GM12878 (cell line): Measurements from ENCODE around the gene BTBD9. TPM values are rescaled to one million over a fixed set of nuclear protein-coding genes. Genes with fewer than 3 reads are reported as not detected.

ENCODE experiments used
- ATAC-seq: fragments of 200-7000 bp; cut with Tn5 transposase; 3 replicates; pipeline ENCODE4 v1.9.1; 2020; ENCODE audit warnings: mild to moderate bottlenecking, moderate library complexity
- BruUV-seq: library from RNA; stranded (reverse); fragments of 400-500 nt; replicated peaks from 2 replicates; lab custom pipeline; 2021; lab: Mats Ljungman, UMichigan
- CTCF ChIA-PET: fragments of 300-600 bp; sonication (Branson Sonifier 250); formaldehyde crosslinking; extraction: SDS; loops from one replicate; lab custom pipeline; 2021; ENCODE audit warnings: inconsistent platforms; lab: Yijun Ruan, JAX
- POLR2A ChIA-PET: fragments of 350-600 bp; formaldehyde crosslinking; extraction: SDS; loops from one replicate; lab custom pipeline; 2021; ENCODE audit warnings: inconsistent platforms; lab: Charles Lee
- RAD21 ChIA-PET: fragments of 300-600 bp; sonication (Branson Sonifier 250); formaldehyde crosslinking; loops from one replicate; lab custom pipeline; 2023; ENCODE audit warnings: antibody characterized with exemption; ENCODE audit not compliant: unreplicated experiment; lab: Charles Lee
- SMC1A ChIA-PET: fragments of 300-600 bp; sonication (Branson Sonifier 250); formaldehyde crosslinking; loops from one replicate; lab custom pipeline; 2023; ENCODE audit not compliant: unreplicated experiment, uncharacterized antibody; lab: Charles Lee
- DNase-seq: peaks from one replicate; pipeline ENCODE4 v3.0.0-alpha.2; 2011; ENCODE audit warnings: low read depth, low spot score
- FAIRE-seq: peaks from 3 replicates; lab custom pipeline; 2011; peaks lifted over from hg19 to GRCh38; lab: Jason Lieb, UNC
- H2AFZ ChIP-seq: 2 replicates; pipeline ENCODE4 v1.6.0; 2011; ENCODE audit warnings: low read depth, low read length, control low read depth; ENCODE audit not compliant: control insufficient read depth
- H3K27ac ChIP-seq: 2 replicates; pipeline ENCODE4 v1.5.1; 2011; ENCODE audit warnings: control low read depth; ENCODE audit not compliant: control insufficient read depth, insufficient read depth
- H3K27me3 ChIP-seq, 2 experiments: replicated peaks in 1 of 2; 2 replicates each; pipeline versions ENCODE4 v1.6.0 to v1.6.1; 2011; ENCODE audit warnings: low read length in 1 of 2; ENCODE audit not compliant: control insufficient read depth in 2 of 2, insufficient read depth in 2 of 2
- H3K36me3 ChIP-seq, 2 experiments: 2 replicates each; pipeline ENCODE4 v1.5.1; 2011; ENCODE audit warnings: low read length in 1 of 2; ENCODE audit not compliant: control insufficient read depth in 2 of 2, insufficient read depth in 2 of 2
- H3K4me1 ChIP-seq: 2 replicates; pipeline ENCODE4 v1.6.1; 2011; ENCODE audit warnings: mild to moderate bottlenecking, low read length, moderate library complexity, mixed read lengths; ENCODE audit not compliant: control insufficient read depth, insufficient read depth
- H3K4me2 ChIP-seq: 2 replicates; pipeline ENCODE4 v1.6.0; 2011; ENCODE audit warnings: control low read depth; ENCODE audit not compliant: control insufficient read depth, insufficient read depth
- H3K4me3 ChIP-seq: fragments of 200-600 bp; sonication (generic); 2 replicates; pipeline ENCODE4 v1.5.1; 2016
- H3K79me2 ChIP-seq: 2 replicates; pipeline ENCODE4 v1.6.0; 2011; ENCODE audit warnings: low read length; ENCODE audit not compliant: control insufficient read depth, insufficient read depth
- H3K9ac ChIP-seq: 2 replicates; pipeline ENCODE4 v1.8.0; 2011; ENCODE audit warnings: low read length, control low read depth, mixed read lengths; ENCODE audit not compliant: control insufficient read depth, insufficient read depth
- H3K9me3 ChIP-seq: replicated peaks from 3 replicates; pipeline ENCODE4 v1.5.1; 2011; ENCODE audit warnings: mild to moderate bottlenecking, low read length; ENCODE audit not compliant: control insufficient read depth, insufficient read depth
- H4K20me1 ChIP-seq: 2 replicates; pipeline ENCODE4 v1.6.0; 2011; ENCODE audit not compliant: control insufficient read depth, insufficient read depth
- ATF7 ChIP-seq: fragments of 450-650 bp; IDR thresholded peaks from 2 replicates; pipeline ENCODE4 v1.6.1; 2016; ENCODE audit warnings: low read depth, mild to moderate bottlenecking
- BCL11A ChIP-seq: IDR thresholded peaks from 2 replicates; pipeline ENCODE4 v1.6.1; 2011; ENCODE audit warnings: low read depth, low read length
- DPF2 ChIP-seq: fragments of 450-650 bp; IDR thresholded peaks from 2 replicates; pipeline ENCODE4 v1.6.1; 2017; ENCODE audit warnings: mild to moderate bottlenecking
- EP300 ChIP-seq, 2 experiments: fragments of 150-350 bp in 1 of 2; IDR thresholded peaks; 2 replicates each; pipeline ENCODE4 v1.6.1; 2011 to 2012; ENCODE audit warnings: low read depth in 2 of 2, low read length in 2 of 2, borderline replicate concordance in 1 of 2, improper control_type of control experiment in 1 of 2, inconsistent platforms in 1 of 2; ENCODE audit not compliant: control insufficient read depth in 1 of 2
- ETV6 ChIP-seq, 2 experiments: fragments of 450-650 bp in 1 of 2; IDR thresholded peaks in 1 of 2; conservative IDR thresholded peaks in 1 of 2; 2 replicates each; pipeline ENCODE4 v1.6.1; 2014; ENCODE audit warnings: antibody characterized with exemption in 1 of 2, borderline replicate concordance in 1 of 2, low read depth in 1 of 2, mild to moderate bottlenecking in 1 of 2, moderate library complexity in 1 of 2
- EZH2 ChIP-seq: IDR thresholded peaks from 2 replicates; pipeline ENCODE4 v1.6.1; 2012; ENCODE audit warnings: low read depth, mild to moderate bottlenecking, control low read depth, inconsistent platforms, low read length, borderline replicate concordance; ENCODE audit not compliant: control insufficient read depth
- FOXM1 ChIP-seq: IDR thresholded peaks from 2 replicates; pipeline ENCODE4 v1.6.1; 2012; ENCODE audit warnings: low read depth, mild to moderate bottlenecking, inconsistent platforms, low read length, moderate library complexity
- HDAC6 ChIP-seq: fragments of 200-600 bp; sonication (generic); IDR thresholded peaks from one replicate; pipeline ENCODE4 v1.8.0; 2017; ENCODE audit warnings: antibody characterized with exemption; ENCODE audit not compliant: unreplicated experiment
- IKZF1 ChIP-seq: fragments of 450-650 bp; conservative IDR thresholded peaks from 2 replicates; pipeline ENCODE4 v1.6.1; 2017; ENCODE audit warnings: antibody characterized with exemption, mild to moderate bottlenecking
- NFIC ChIP-seq: IDR thresholded peaks from 2 replicates; pipeline ENCODE4 v1.6.1; 2012; ENCODE audit warnings: low read depth, mild to moderate bottlenecking, inconsistent platforms, low read length, moderate library complexity
- NR2F1 ChIP-seq: fragments of 450-650 bp; conservative IDR thresholded peaks from 2 replicates; pipeline ENCODE4 v1.6.1; 2017; ENCODE audit warnings: mild to moderate bottlenecking
- PAX8 ChIP-seq: fragments of 450-650 bp; IDR thresholded peaks from 2 replicates; pipeline ENCODE4 v1.6.1; 2017; ENCODE audit warnings: mild to moderate bottlenecking, moderate library complexity
- POLR2AphosphoS5 ChIP-seq: IDR thresholded peaks from 2 replicates; pipeline ENCODE4 v1.6.1; 2011; ENCODE audit warnings: mild to moderate bottlenecking, low read length, inconsistent platforms
- SKIL ChIP-seq: fragments of 450-650 bp; IDR thresholded peaks from 2 replicates; pipeline ENCODE4 v1.6.1; 2017; ENCODE audit warnings: mild to moderate bottlenecking, low read depth, inconsistent platforms; ENCODE audit not compliant: poor library complexity, severe bottlenecking
- SMARCA5 ChIP-seq: fragments of 450-650 bp; IDR thresholded peaks from 2 replicates; pipeline ENCODE4 v1.6.1; 2017; ENCODE audit warnings: mild to moderate bottlenecking
- SPI1 ChIP-seq: IDR thresholded peaks from 2 replicates; pipeline ENCODE4 v1.6.1; 2011; ENCODE audit warnings: low read depth, mild to moderate bottlenecking, low read length, moderate library complexity, borderline replicate concordance; ENCODE audit not compliant: insufficient read depth
- STAT1 ChIP-seq: fragments of 450-650 bp; conservative IDR thresholded peaks from 2 replicates; pipeline ENCODE4 v1.6.1; 2014; ENCODE audit warnings: antibody characterized with exemption, mild to moderate bottlenecking
- TAF1 ChIP-seq: IDR thresholded peaks from 2 replicates; pipeline ENCODE4 v1.6.1; 2011; ENCODE audit warnings: mild to moderate bottlenecking, low read depth, low read length, borderline replicate concordance
- in situ Hi-C: fragments of 300-500 bp; cut with MboI; formaldehyde crosslinking; loops from 9 replicates; pipeline ENCODE4 v1.14.3; 2018; ENCODE audit warnings: mixed read lengths
- intact Hi-C: fragments of 100-400 bp; cut with micrococcal nuclease; formaldehyde crosslinking; loops from one replicate; pipeline ENCODE4 v1.14.2; 2022; ENCODE audit not compliant: unreplicated experiment
- polyA plus RNA-seq, 11 experiments: library from polyadenylated mRNA; depleted of rRNA in 4 of 11; unstranded in 6 of 11; stranded (reverse) in 5 of 11; fragments of >200 nt; fragmentation: Nextera tagmentation in 4 of 11; fragmentation: Illumina TruSeq in 1 of 11; extraction: Ambion mirVana in 4 of 11; extraction: Trizol in 1 of 11; gene quantifications; 1 replicate in 1 of 11; 2 replicates in 10 of 11; pipeline versions ENCODE4 v1.2.1 to v1.2.3, GENCODE V29; 2011 to 2016; ENCODE audit warnings: inconsistent platforms in 2 of 11, missing spikeins in 2 of 11, low read depth in 1 of 11
- total RNA-seq, 4 experiments: library from RNA; depleted of rRNA in 3 of 4; stranded (reverse); fragments of >200 nt in 3 of 4; fragmentation: Illumina TruSeq in 1 of 4; extraction: Trizol in 1 of 4; gene quantifications; 2 replicates each; pipeline versions ENCODE4 v1.2.1 to v1.2.3, GENCODE V29; 2013 to 2021
- TF ChIP-seq, protein P1 (sequence below): IDR thresholded peaks from 2 replicates; pipeline ENCODE4 v1.6.1; 2012; ENCODE audit warnings: mild to moderate bottlenecking, low read depth, low read length

Gene BTBD9
- total and polyA plus RNA-seq, 10 of the 15 experiments (the other 5 are each of a cell fraction or from before 2014, with no cell fraction given), result 0.22 to 8.6 (median 4.6) TPM

DNA sequence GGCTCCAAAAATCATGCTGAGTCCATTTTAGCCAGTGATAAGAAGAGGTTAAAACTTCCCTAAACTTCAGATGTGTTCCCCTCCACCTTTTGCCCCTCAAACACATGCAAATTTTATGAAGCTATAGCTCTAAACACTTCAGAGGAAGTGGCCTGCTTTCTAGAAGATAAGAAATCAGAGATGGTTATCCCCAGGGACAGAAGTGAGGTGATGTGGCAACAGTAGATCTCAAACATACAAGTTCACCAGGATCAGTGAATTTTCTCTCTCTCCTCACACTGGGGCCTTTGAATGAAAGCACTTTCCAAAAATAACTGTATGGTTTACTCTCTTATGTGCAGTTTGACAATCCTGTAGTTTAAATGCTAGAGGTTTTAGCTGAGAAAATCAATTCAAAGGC lies 332.0 kb downstream of the BTBD9 start:
- RAD21 ChIA-PET, result interaction anchor here (1.0 to 1.5 kb wide), 5 partner anchors 45 to 186 kb away, joined by 3 to 5 read pairs (median 3); no protein-coding TSS in a partner anchor
- FAIRE-seq (peak; percentile 86), ATAC-seq (peak; percentile 90), DNase-seq (peak; percentile 72)
- H3K79me2 ChIP-seq, result no peaks in the 10 kb centered on the region
- H3K27ac ChIP-seq, result peak overlapping the region; percentile 82
- peak overlapping the region; percentile 13; the same call in 1 of the 2 replicates for H3K4me3 ChIP-seq
- H4K20me1 ChIP-seq, result no peaks in the 10 kb centered on the region
- peak overlapping the region; percentile 17 for H3K9ac ChIP-seq
- SMC1A ChIA-PET, result interaction anchor here (0.8 to 2.1 kb wide), 15 partner anchors 8 to 477 kb away, joined by 3 to 6 read pairs (median 3); no protein-coding TSS in a partner anchor
- peaks cover 40% of the 10 kb centered on the region for H3K4me1 ChIP-seq
- no peaks in the 10 kb centered on the region for H3K36me3 ChIP-seq
- peak overlapping the region; percentile 30 for H3K4me2 ChIP-seq
- in situ Hi-C loops (no loop called here), intact Hi-C loops (no loop called here)
- H3K27me3 ChIP-seq, result no peaks in the 10 kb centered on the region
- H2AFZ ChIP-seq, result peak overlapping the region; percentile 12; the same call in 1 of the 2 replicates
- POLR2A ChIA-PET, result interaction anchor here (0.5 to 1.9 kb wide), 3 partner anchors 8 to 256 kb away, joined by 4 to 6 read pairs (median 6); no protein-coding TSS in a partner anchor
- H3K9me3 ChIP-seq, result peaks cover 2% of the 10 kb centered on the region; the same call in 2 of the 3 replicates
- CTCF ChIA-PET, result interaction anchor here (0.9 to 1.4 kb wide), 3 partner anchors 13 to 263 kb away, joined by 3 to 7 read pairs (median 4); no protein-coding TSS in a partner anchor
- no TSS peak for BruUV-seq
- peak in 1 of 2 experiments; percentile 42; a peak in 1 of 4 replicates for TF ChIP-seq EP300 (IDR thresholded peaks at IDR 0.05; ENCODE audit: borderline replicate concordance in 1 of 2, control insufficient read depth in 1 of 2, low read depth in 2 of 2, low read length in 2 of 2)
- TF ChIP-seq STAT1, result no peak
- TF ChIP-seq DPF2, result no peak
- peak; percentile 66; the same call in 1 of the 2 replicates for TF ChIP-seq NFIC
- TF ChIP-seq SKIL, result no peak
- TF ChIP-seq TAF1, result no peak
- no peak for TF ChIP-seq BCL11A
- peak; percentile 68; the same call in 1 of the 2 replicates for TF ChIP-seq EZH2
- TF ChIP-seq SMARCA5, result peak; percentile 15; the same call in 1 of the 2 replicates
- TF ChIP-seq NR2F1, result peak; percentile 52; the same call in 1 of the 2 replicates
- peak; percentile 40; the same call in 1 of the 2 replicates for TF ChIP-seq ATF7
- TF ChIP-seq FOXM1, result 0 out of 2 replicates have a peak, but pooled peaks have one; percentile 30
- no peak for TF ChIP-seq PAX8
- TF ChIP-seq, protein P1, sequence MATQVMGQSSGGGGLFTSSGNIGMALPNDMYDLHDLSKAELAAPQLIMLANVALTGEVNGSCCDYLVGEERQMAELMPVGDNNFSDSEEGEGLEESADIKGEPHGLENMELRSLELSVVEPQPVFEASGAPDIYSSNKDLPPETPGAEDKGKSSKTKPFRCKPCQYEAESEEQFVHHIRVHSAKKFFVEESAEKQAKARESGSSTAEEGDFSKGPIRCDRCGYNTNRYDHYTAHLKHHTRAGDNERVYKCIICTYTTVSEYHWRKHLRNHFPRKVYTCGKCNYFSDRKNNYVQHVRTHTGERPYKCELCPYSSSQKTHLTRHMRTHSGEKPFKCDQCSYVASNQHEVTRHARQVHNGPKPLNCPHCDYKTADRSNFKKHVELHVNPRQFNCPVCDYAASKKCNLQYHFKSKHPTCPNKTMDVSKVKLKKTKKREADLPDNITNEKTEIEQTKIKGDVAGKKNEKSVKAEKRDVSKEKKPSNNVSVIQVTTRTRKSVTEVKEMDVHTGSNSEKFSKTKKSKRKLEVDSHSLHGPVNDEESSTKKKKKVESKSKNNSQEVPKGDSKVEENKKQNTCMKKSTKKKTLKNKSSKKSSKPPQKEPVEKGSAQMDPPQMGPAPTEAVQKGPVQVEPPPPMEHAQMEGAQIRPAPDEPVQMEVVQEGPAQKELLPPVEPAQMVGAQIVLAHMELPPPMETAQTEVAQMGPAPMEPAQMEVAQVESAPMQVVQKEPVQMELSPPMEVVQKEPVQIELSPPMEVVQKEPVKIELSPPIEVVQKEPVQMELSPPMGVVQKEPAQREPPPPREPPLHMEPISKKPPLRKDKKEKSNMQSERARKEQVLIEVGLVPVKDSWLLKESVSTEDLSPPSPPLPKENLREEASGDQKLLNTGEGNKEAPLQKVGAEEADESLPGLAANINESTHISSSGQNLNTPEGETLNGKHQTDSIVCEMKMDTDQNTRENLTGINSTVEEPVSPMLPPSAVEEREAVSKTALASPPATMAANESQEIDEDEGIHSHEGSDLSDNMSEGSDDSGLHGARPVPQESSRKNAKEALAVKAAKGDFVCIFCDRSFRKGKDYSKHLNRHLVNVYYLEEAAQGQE, result no peak
- 0 out of 2 replicates have a peak, but pooled peaks have one; percentile 24 for TF ChIP-seq IKZF1
- TF ChIP-seq SPI1, result peak; percentile 72; the same call in 1 of the 2 replicates
- TF ChIP-seq HDAC6, result no peak
- TF ChIP-seq ETV6 (conservative IDR thresholded peaks at IDR 0.05 in 1 of 2, IDR thresholded peaks at IDR 0.05 in 1 of 2; ENCODE audit: borderline replicate concordance in 1 of 2, low read depth in 1 of 2), result peak in 1 of 2 experiments; percentile 69; a peak in 1 of 4 replicates
- no peak for TF ChIP-seq POLR2AphosphoS5
